ENCODE results near the gene SLC22A7.
"Not testable (repeated sequence)": the region's sequence is repeated elsewhere in the genome, so short reads cannot be mapped to it uniquely, and the experiment has no call there.

SLC22A7 gene

DNA sequence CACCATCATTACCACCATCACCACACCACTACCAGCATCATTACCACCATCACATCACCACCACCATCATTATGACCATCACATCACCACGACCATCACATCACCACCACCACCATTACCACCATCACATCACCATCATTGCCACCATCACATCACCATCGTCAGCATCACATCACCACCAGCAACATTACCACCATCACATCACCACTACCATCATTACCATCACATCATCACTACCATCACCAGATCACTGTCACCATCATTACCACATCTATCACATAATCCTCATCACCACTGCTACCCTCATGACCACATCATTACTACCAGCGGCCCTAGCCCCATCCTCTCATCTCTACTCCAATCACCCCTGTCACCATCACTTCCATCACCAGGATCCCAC is 3.5 kb upstream of the SLC22A7 start:
- H3K27me3 ChIP-seq (ENCODE audit: control insufficient read depth, insufficient read depth, low read length) = peaks cover 4% of the 10 kb centered on the region; the same call in 1 of the 2 replicates
- H3K27ac ChIP-seq (ENCODE audit: low read depth, low read length) = no peak overlapping the region
- no peaks in the 10 kb centered on the region for H3K4me1 ChIP-seq (ENCODE audit: control insufficient read depth, insufficient read depth, low read length)
- H3K9ac ChIP-seq (ENCODE audit: low read depth, low read length) = no peak overlapping the region
- no peaks in the 10 kb centered on the region for H3K9me3 ChIP-seq (ENCODE audit: control insufficient read depth, insufficient read depth, low read length)
- no peaks in the 10 kb centered on the region for H3K36me3 ChIP-seq (ENCODE audit: control insufficient read depth, insufficient read depth, low read length)
- no peak overlapping the region for H3K4me3 ChIP-seq (ENCODE audit: low read depth, low read length)

DNA sequence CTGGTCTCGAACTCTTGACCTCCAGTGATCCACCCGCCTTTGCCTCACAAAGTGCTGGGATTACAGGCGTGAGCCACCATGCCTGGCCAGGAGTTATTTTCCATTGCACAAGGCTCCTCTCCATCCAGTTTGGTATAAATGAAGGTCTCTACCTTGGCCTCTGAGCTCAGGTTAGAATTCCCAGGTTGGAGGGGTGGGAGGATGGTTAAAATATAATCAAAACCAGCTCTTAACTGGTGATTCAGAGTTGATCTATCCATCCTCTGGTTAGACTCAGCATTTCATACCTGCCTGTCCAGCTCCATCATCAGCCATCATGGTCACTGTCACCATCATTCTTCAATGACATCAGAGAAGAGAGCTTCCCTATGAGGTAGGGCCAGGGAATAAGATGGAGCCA is 2.6 kb upstream of the SLC22A7 start:
- peaks cover 4% of the 10 kb centered on the region; the same call in 1 of the 2 replicates for H3K27me3 ChIP-seq (ENCODE audit: control insufficient read depth, insufficient read depth, low read length)
- H3K4me3 ChIP-seq (ENCODE audit: low read depth, low read length) = no peak overlapping the region
- H3K4me1 ChIP-seq (ENCODE audit: control insufficient read depth, insufficient read depth, low read length) = no peaks in the 10 kb centered on the region

DNA sequence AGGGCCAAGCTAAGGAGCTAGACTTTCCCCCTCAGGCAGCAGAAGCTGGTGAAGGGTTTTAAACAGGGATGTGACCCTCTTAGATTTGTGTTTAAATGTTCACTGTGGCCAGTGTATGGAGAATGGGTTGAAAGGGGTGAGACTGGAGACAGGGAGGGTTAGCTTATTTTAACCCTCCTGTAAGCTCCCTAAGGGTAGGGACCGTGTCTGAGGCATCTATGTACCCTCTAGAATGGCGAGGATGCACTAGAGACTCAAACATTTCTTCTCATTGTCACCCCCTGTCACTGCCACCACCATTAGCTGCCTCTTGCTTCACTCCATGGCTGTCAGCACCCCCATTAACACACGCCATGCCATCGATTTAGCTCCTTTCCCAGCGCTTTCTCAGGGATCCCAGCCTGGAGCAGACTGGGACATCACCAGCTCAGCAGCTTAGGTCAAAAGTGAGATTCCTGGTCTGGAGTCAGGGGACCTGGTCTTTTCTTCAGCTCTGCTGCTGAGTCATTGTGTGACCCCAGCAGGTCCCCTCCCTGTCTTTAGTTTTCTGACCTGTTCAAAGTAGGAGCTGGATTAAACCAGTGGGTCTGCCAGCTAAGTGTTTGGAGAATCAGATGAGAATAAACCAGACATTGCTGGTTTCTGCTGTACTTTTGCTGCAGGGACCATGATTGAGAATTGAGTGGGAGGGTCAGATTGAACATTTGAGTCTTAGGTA is 1.1 kb upstream of the SLC22A7 start:
- no peaks in the 10 kb centered on the region for H3K36me3 ChIP-seq (ENCODE audit: control insufficient read depth, insufficient read depth, low read length)
- H3K9me3 ChIP-seq (ENCODE audit: control insufficient read depth, insufficient read depth, low read length) = no peaks in the 10 kb centered on the region
- H3K4me1 ChIP-seq (ENCODE audit: control insufficient read depth, insufficient read depth, low read length) = no peaks in the 10 kb centered on the region
- no peak overlapping the region for H3K27ac ChIP-seq (ENCODE audit: low read depth, low read length)
- H3K4me3 ChIP-seq (ENCODE audit: low read depth, low read length) = no peak overlapping the region
- peaks cover 4% of the 10 kb centered on the region; the same call in 1 of the 2 replicates for H3K27me3 ChIP-seq (ENCODE audit: control insufficient read depth, insufficient read depth, low read length)
- no peak overlapping the region for H3K9ac ChIP-seq (ENCODE audit: low read depth, low read length)

More for the DNA sequence above, 2.6 kb upstream of the SLC22A7 start:
- Histone ChIP-seq H3K9me3 (ENCODE audit: control insufficient read depth, insufficient read depth, low read length) (no peaks in the 10 kb centered on the region), H3K27ac (ENCODE audit: low read depth, low read length) (no peak overlapping the region), H3K9ac (ENCODE audit: low read depth, low read length) (no peak overlapping the region), H3K36me3 (ENCODE audit: control insufficient read depth, insufficient read depth, low read length) (no peaks in the 10 kb centered on the region)

- no peaks in the 10 kb centered on the region for H3K9me3 ChIP-seq (ENCODE audit: control insufficient read depth, insufficient read depth, low read length)
- H3K9ac ChIP-seq (ENCODE audit: low read depth, low read length) = no peak overlapping the region
- H3K27ac ChIP-seq (ENCODE audit: low read depth, low read length) = no peak overlapping the region
- H3K27me3 ChIP-seq (ENCODE audit: control insufficient read depth, insufficient read depth, low read length) = peaks cover 4% of the 10 kb centered on the region; the same call in 1 of the 2 replicates
- H3K4me1 ChIP-seq (ENCODE audit: control insufficient read depth, insufficient read depth, low read length) = no peaks in the 10 kb centered on the region
- H3K4me3 ChIP-seq (ENCODE audit: low read depth, low read length) = no peak overlapping the region
- H3K36me3 ChIP-seq (ENCODE audit: control insufficient read depth, insufficient read depth, low read length) = no peaks in the 10 kb centered on the region
These were observed 691 bp downstream of the SLC22A7 start for GRCh38 chr6:43298565-43299337.

DNA sequence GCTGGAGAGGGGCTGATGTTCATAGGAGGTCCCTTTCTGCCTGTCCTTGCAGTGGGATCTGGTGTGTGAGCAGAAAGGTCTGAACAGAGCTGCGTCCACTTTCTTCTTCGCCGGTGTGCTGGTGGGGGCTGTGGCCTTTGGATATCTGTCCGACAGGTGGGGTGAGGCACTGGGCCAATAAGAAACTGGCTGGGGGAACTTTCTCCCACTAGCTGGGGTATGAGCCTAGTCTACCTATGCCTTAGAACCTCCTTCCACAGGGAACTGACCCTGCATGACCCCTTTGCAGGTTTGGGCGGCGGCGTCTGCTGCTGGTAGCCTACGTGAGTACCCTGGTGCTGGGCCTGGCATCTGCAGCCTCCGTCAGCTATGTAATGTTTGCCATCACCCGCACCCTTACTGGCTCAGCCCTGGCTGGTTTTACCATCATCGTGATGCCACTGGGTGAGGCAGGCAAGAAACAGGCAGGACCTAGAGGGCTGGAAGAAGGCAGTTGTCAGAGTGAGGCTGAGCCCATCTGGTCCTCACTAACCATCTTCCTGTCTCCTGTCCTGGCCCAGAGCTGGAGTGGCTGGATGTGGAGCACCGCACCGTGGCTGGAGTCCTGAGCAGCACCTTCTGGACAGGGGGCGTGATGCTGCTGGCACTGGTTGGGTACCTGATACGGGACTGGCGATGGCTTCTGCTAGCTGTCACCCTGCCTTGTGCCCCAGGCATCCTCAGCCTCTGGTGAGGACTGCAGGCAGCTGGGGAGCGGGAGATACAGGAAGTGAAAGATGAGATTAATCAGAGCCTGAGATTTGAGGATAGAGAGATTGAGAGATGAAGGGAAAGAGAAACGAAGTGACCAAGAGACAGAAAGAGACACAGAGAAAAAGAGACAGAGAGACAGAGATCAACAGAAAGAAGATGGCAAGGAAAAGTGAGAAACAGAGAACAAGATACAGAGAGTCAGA is 1.6 kb downstream of the SLC22A7 start:
- H3K9ac ChIP-seq (ENCODE audit: low read depth, low read length) = no peak overlapping the region
- H3K4me1 ChIP-seq (ENCODE audit: control insufficient read depth, insufficient read depth, low read length) = no peaks in the 10 kb centered on the region
- H3K4me3 ChIP-seq (ENCODE audit: low read depth, low read length) = no peak overlapping the region
- no peaks in the 10 kb centered on the region for H3K36me3 ChIP-seq (ENCODE audit: control insufficient read depth, insufficient read depth, low read length)
- no peaks in the 10 kb centered on the region for H3K9me3 ChIP-seq (ENCODE audit: control insufficient read depth, insufficient read depth, low read length)
- no peak overlapping the region for H3K27ac ChIP-seq (ENCODE audit: low read depth, low read length)
- H3K27me3 ChIP-seq (ENCODE audit: control insufficient read depth, insufficient read depth, low read length) = peaks cover 4% of the 10 kb centered on the region; the same call in 1 of the 2 replicates

- Histone ChIP-seq H3K4me3 (ENCODE audit: low read depth, low read length) (no peak overlapping the region), H3K27ac (ENCODE audit: low read depth, low read length) (no peak overlapping the region), H3K9me3 (ENCODE audit: control insufficient read depth, insufficient read depth, low read length) (no peaks in the 10 kb centered on the region), H3K9ac (ENCODE audit: low read depth, low read length) (no peak overlapping the region), H3K4me1 (ENCODE audit: control insufficient read depth, insufficient read depth, low read length) (no peaks in the 10 kb centered on the region), H3K36me3 (ENCODE audit: control insufficient read depth, insufficient read depth, low read length) (no peaks in the 10 kb centered on the region), H3K27me3 (ENCODE audit: control insufficient read depth, insufficient read depth, low read length) (peaks cover 4% of the 10 kb centered on the region; the same call in 1 of the 2 replicates)
These were observed 3.2 kb downstream of the SLC22A7 start for GRCh38 chr6:43301081-43301870.

GRCh38 chr6:43302126-43302525 is 4.1 kb downstream of the SLC22A7 start:
- Histone ChIP-seq H3K9me3 (ENCODE audit: control insufficient read depth, insufficient read depth, low read length) (no peaks in the 10 kb centered on the region), H3K4me3 (ENCODE audit: low read depth, low read length) (no peak overlapping the region), H3K36me3 (ENCODE audit: control insufficient read depth, insufficient read depth, low read length) (no peaks in the 10 kb centered on the region), H3K27ac (ENCODE audit: low read depth, low read length) (no peak overlapping the region), H3K27me3 (ENCODE audit: control insufficient read depth, insufficient read depth, low read length) (peaks cover 4% of the 10 kb centered on the region; the same call in 1 of the 2 replicates), H3K4me1 (ENCODE audit: control insufficient read depth, insufficient read depth, low read length) (no peaks in the 10 kb centered on the region), H3K9ac (ENCODE audit: low read depth, low read length) (no peak overlapping the region)

DNA sequence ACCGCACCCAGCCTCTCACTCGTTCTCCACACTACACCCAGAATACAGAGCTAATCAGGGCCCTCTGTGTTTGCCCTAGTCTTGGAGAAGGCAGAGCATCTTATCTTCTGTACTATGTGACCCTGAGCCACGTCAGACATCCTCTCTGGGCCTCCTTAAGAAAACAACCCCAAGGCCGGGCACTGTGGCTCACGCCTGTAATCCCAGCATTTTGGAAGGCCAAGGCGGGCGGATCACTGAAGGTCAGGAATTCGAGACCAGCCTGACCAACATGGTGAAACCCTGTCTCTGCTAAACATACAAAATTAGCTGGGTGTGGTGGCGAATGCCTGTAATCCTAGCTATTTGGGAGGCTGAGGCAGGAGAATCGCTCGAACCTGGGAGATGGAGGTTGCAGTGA is 4.9 kb downstream of the SLC22A7 start:
- not testable (repeated sequence) for H3K27ac ChIP-seq (ENCODE audit: low read depth, low read length); H3K9me3 ChIP-seq (ENCODE audit: control insufficient read depth, insufficient read depth, low read length); H3K27me3 ChIP-seq (ENCODE audit: control insufficient read depth, insufficient read depth, low read length); H3K4me1 ChIP-seq (ENCODE audit: control insufficient read depth, insufficient read depth, low read length); H3K9ac ChIP-seq (ENCODE audit: low read depth, low read length); H3K4me3 ChIP-seq (ENCODE audit: low read depth, low read length); H3K36me3 ChIP-seq (ENCODE audit: control insufficient read depth, insufficient read depth, low read length)

GRCh38 chr6:43303751-43304331 is 5.8 kb downstream of the SLC22A7 start:
- no peaks in the 10 kb centered on the region for H3K36me3 ChIP-seq (ENCODE audit: control insufficient read depth, insufficient read depth, low read length)
- H3K9ac ChIP-seq (ENCODE audit: low read depth, low read length) = no peak overlapping the region
- H3K27me3 ChIP-seq (ENCODE audit: control insufficient read depth, insufficient read depth, low read length) = no peaks in the 10 kb centered on the region
- H3K4me3 ChIP-seq (ENCODE audit: low read depth, low read length) = no peak overlapping the region
- peaks cover under 1% of the 10 kb centered on the region; the same call in 1 of the 2 replicates for H3K4me1 ChIP-seq (ENCODE audit: control insufficient read depth, insufficient read depth, low read length)
- H3K9me3 ChIP-seq (ENCODE audit: control insufficient read depth, insufficient read depth, low read length) = no peaks in the 10 kb centered on the region
- no peak overlapping the region for H3K27ac ChIP-seq (ENCODE audit: low read depth, low read length)

DNA sequence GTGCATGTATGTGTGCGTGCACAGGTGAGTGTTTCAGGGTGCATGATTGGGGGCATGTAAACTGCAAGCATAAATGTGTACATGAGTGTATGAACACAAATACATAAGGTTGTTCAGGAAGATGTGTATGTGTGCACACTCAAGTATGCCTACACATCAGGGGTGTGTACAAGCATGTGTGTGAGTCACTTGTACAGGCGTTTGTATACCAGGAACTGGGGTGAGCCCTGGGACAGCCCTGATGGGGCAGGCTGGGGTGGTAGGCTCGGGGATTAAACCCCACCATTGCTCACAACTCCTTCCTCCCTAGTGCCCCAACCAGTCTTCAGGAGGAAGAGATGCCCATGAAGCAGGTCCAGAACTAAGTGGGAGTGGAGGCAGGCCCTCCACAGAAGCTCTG is 6.3 kb downstream of the SLC22A7 start:
- no peaks in the 10 kb centered on the region for H3K36me3 ChIP-seq (ENCODE audit: control insufficient read depth, insufficient read depth, low read length)
- H3K27ac ChIP-seq (ENCODE audit: low read depth, low read length) = no peak overlapping the region
- no peak overlapping the region for H3K9ac ChIP-seq (ENCODE audit: low read depth, low read length)
- no peak overlapping the region for H3K4me3 ChIP-seq (ENCODE audit: low read depth, low read length)
- H3K27me3 ChIP-seq (ENCODE audit: control insufficient read depth, insufficient read depth, low read length) = no peaks in the 10 kb centered on the region
- H3K4me1 ChIP-seq (ENCODE audit: control insufficient read depth, insufficient read depth, low read length) = peaks cover 5% of the 10 kb centered on the region
- no peaks in the 10 kb centered on the region for H3K9me3 ChIP-seq (ENCODE audit: control insufficient read depth, insufficient read depth, low read length)
